ENCODE measurements around the gene CELF2. TPM values are rescaled to one million over a fixed set of nuclear protein-coding genes. Genes with fewer than 3 reads are reported as not detected.

CELF2 gene
- polyA plus RNA-seq, 1 experiment: 24.7 TPM

GRCh38 chr10:11300563-11300962, 282.9 kb downstream of the CELF2 start:
- peaks cover 13% of the 10 kb centered on the region for H3K9me3 ChIP-seq (ENCODE audit: control insufficient read depth, insufficient read depth, low read length)
- DNase-seq (ENCODE audit: low read depth, low spot score): no peak
- H3K27ac ChIP-seq (ENCODE audit: low read depth, low read length): no peak overlapping the region
- H3K4me3 ChIP-seq (ENCODE audit: low read depth, low read length): no peak overlapping the region
- CTCF ChIA-PET: no interaction called here
- POLR2A ChIA-PET: no interaction called here
- TF ChIP-seq CTCF (IDR thresholded peaks at IDR 0.05; ENCODE audit: low read depth, low read length): no peak
- no peaks in the 10 kb centered on the region for H3K27me3 ChIP-seq (ENCODE audit: control insufficient read depth, insufficient read depth, low read length)

DNA sequence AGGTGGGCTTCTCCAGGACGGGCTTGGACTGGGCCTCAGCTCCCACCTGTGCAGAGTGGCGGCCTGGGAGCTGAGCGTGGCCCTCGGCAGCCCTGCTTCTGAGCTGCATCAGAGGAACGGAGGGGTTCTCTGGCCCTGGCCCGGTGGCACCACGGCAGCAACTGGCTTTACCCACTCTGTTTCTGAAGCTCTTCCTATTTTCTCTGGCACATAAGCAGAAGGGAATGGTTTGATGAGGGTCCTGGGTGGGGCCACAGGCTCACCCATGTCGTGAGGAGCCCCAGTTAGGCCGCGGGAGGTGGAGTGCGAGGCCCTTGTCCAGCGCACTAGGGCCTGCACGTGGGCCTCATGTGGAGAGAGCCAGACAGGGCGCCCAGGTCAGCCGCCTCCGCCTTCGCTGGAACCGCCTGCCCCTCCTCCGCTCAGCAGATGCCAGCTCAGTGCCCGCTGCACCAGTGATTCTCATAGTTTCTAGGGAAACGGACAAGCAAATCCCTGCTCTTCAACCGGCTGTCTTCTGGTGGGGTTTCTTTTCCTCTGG, 284.0 kb downstream of the CELF2 start:
- CTCF ChIA-PET: no interaction called here

DNA sequence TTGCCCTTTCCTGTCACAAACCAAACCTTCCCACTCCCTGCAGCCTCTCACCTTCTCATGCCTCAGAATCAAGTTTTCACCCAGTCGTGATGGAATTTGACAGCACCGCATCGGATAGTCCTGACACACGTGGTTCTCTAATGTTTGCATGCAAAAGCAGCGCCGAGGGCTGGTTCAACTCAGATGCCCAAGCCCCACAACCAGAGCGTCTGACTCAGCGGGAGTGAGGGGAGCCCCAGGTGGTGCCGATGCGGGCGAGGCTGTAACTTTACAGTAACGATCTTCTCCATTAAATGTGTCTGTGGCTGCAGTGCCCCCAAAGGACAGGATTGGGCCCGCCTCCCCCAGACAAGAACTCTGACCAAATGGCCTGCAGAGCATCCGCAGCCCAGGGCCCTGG, 284.5 kb downstream of the CELF2 start:
- peaks cover 24% of the 10 kb centered on the region for H3K9me3 ChIP-seq (ENCODE audit: control insufficient read depth, insufficient read depth, low read length)
- POLR2A ChIA-PET: no interaction called here
- no peak for TF ChIP-seq CTCF (IDR thresholded peaks at IDR 0.05; ENCODE audit: low read depth, low read length)
- CTCF ChIA-PET: no interaction called here
- no peaks in the 10 kb centered on the region for H3K27me3 ChIP-seq (ENCODE audit: control insufficient read depth, insufficient read depth, low read length)
- H3K4me3 ChIP-seq (ENCODE audit: low read depth, low read length): no peak overlapping the region
- DNase-seq (ENCODE audit: low read depth, low spot score): no peak
- H3K27ac ChIP-seq (ENCODE audit: low read depth, low read length): no peak overlapping the region

More for the DNA sequence above, 284.0 kb downstream of the CELF2 start:
- H3K9me3 ChIP-seq (ENCODE audit: control insufficient read depth, insufficient read depth, low read length): peaks cover 19% of the 10 kb centered on the region
- no peak for TF ChIP-seq CTCF (IDR thresholded peaks at IDR 0.05; ENCODE audit: low read depth, low read length)
- DNase-seq (ENCODE audit: low read depth, low spot score): no peak
- no peak overlapping the region for H3K27ac ChIP-seq (ENCODE audit: low read depth, low read length)
- H3K4me3 ChIP-seq (ENCODE audit: low read depth, low read length): no peak overlapping the region
- POLR2A ChIA-PET: no interaction called here
- H3K27me3 ChIP-seq (ENCODE audit: control insufficient read depth, insufficient read depth, low read length): no peaks in the 10 kb centered on the region

GRCh38 chr10:11303361-11304170, 285.9 kb downstream of the CELF2 start:
- Histone ChIP-seq H3K4me3 (ENCODE audit: low read depth, low read length) (no peak overlapping the region), H3K9me3 (ENCODE audit: control insufficient read depth, insufficient read depth, low read length) (peaks cover 28% of the 10 kb centered on the region), H3K27me3 (ENCODE audit: control insufficient read depth, insufficient read depth, low read length) (no peaks in the 10 kb centered on the region), H3K27ac (ENCODE audit: low read depth, low read length) (no peak overlapping the region)
- no peak for DNase-seq (ENCODE audit: low read depth, low spot score)
- ChIA-PET POLR2A (no interaction called here), CTCF (no interaction called here)
- no peak for TF ChIP-seq CTCF (IDR thresholded peaks at IDR 0.05; ENCODE audit: low read depth, low read length)

DNA sequence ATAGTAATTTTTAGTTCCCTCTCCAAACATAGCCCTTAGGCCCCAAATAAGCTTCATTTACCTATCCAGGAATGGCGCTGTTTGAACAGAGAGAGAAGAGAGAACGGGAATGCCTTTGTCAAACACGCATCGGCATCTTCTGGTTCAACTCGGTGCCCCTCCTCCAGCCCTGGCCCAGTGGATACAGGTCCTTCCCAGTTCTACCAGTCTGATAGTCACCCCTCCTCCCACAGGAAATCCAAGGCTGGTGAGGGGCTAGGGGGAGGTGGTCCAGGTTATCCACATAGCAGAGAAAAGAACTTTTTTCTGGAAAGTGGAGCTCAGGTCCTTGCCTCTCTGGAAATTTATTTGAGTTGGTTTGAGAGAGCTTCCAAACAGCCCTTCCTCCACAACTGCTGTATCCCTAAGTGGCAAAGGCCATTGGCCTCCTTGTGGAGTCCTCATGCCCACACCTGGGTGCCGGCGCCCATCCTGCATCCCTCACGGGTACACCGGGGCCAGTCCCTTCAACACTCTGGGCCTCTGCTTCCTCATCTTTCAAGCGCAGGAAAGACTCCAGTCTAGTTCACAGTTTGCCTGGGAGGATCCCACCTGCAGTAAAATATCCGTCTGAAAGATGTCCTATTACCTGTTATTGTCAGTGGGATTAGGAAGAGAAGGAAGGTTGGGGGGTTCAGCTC, 287.4 kb downstream of the CELF2 start:
- H3K9me3 ChIP-seq (ENCODE audit: control insufficient read depth, insufficient read depth, low read length): peaks cover 32% of the 10 kb centered on the region
- no peak overlapping the region for H3K27ac ChIP-seq (ENCODE audit: low read depth, low read length)
- CTCF ChIA-PET: no interaction called here
- no peak overlapping the region for H3K4me3 ChIP-seq (ENCODE audit: low read depth, low read length)
- no peaks in the 10 kb centered on the region for H3K27me3 ChIP-seq (ENCODE audit: control insufficient read depth, insufficient read depth, low read length)
- no peak for TF ChIP-seq CTCF (IDR thresholded peaks at IDR 0.05; ENCODE audit: low read depth, low read length)
- DNase-seq (ENCODE audit: low read depth, low spot score): no peak
- POLR2A ChIA-PET: no interaction called here

Data from AG04450 (cell line).